ENCODE measurements around the gene ELMO1.

DNA sequence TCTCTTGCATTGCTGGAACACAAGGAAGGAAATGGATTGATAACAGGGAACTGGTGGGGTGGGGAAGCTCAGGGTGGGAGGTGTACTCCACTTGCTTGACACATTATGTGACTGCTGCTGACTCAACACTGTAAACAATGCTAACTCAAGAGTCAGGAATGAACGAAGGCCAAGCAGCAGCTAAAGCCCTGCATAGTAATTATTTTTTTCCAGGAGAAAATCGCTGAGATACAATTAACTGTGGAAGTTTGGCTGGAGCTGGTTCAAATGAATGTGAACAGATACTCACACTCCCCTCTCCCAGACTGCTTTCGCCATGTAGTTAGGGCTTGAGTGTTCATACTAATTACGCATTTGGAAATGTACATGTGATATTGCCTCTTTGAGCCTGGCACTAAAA, 553.5 kb downstream of the ELMO1 start:
- no peak for TF ChIP-seq ZNF205 (CRISPR knock-in tag; IDR thresholded peaks at IDR 0.05)
- TF ChIP-seq, protein P1, sequence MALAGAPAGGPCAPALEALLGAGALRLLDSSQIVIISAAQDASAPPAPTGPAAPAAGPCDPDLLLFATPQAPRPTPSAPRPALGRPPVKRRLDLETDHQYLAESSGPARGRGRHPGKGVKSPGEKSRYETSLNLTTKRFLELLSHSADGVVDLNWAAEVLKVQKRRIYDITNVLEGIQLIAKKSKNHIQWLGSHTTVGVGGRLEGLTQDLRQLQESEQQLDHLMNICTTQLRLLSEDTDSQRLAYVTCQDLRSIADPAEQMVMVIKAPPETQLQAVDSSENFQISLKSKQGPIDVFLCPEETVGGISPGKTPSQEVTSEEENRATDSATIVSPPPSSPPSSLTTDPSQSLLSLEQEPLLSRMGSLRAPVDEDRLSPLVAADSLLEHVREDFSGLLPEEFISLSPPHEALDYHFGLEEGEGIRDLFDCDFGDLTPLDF (CRISPR knock-in tag; IDR thresholded peaks at IDR 0.05): no peak

All from HepG2 (cell line).